GM23338 (cell line): Measurements from ENCODE around the gene TP53TG3. TPM values are rescaled to one million over a fixed set of nuclear protein-coding genes. Genes with fewer than 3 reads are reported as not detected.
"Not testable (repeated sequence)": the region's sequence is repeated elsewhere in the genome, so short reads cannot be mapped to it uniquely, and the experiment has no call there.

Experiments used
- ATAC-seq: fragments of 200-7000 bp; cut with Tn5 transposase; 3 replicates; pipeline ENCODE4 v1.9.1; 2020
- DNase-seq: peaks from one replicate; pipeline ENCODE4 v3.0.0-alpha.2; 2015; ENCODE audit warnings: low spot score
- H2AFZ ChIP-seq: fragments of 200-600 bp; sonication (generic); 2 replicates; pipeline ENCODE4 v1.8.0; 2016; ENCODE audit warnings: antibody characterized with exemption, mild to moderate bottlenecking, moderate library complexity
- H3F3A ChIP-seq: fragments of 200-600 bp; sonication (generic); replicated peaks from 2 replicates; pipeline ENCODE4 v1.8.0; 2017; ENCODE audit warnings: antibody characterized with exemption, mixed run types, low read depth
- H3K27ac ChIP-seq: fragments of 200-600 bp; sonication (generic); 2 replicates; pipeline ENCODE4 v1.6.1; 2016; ENCODE audit warnings: low read depth
- H3K27me3 ChIP-seq: fragments of 200-600 bp; sonication (generic); 2 replicates; pipeline ENCODE4 v1.8.0; 2016; ENCODE audit warnings: mild to moderate bottlenecking, mixed run types, moderate library complexity; ENCODE audit not compliant: insufficient read depth
- H3K36me3 ChIP-seq: fragments of 200-600 bp; sonication (generic); 2 replicates; pipeline ENCODE4 v1.8.0; 2016; ENCODE audit warnings: mild to moderate bottlenecking; ENCODE audit not compliant: insufficient read depth
- H3K4me1 ChIP-seq: fragments of 200-600 bp; sonication (generic); 2 replicates; pipeline ENCODE4 v1.8.0; 2016; ENCODE audit warnings: mild to moderate bottlenecking, moderate library complexity; ENCODE audit not compliant: insufficient read depth
- H3K4me2 ChIP-seq: fragments of 200-600 bp; sonication (generic); 2 replicates; pipeline ENCODE4 v1.7.1; 2017; ENCODE audit warnings: mixed run types
- H3K4me3 ChIP-seq: fragments of 200-600 bp; sonication (generic); 2 replicates; pipeline ENCODE4 v1.6.1; 2016; ENCODE audit warnings: mixed run types
- H3K79me2 ChIP-seq: fragments of 200-600 bp; sonication (generic); replicated peaks from 2 replicates; pipeline ENCODE4 v1.8.0; 2017; ENCODE audit warnings: mild to moderate bottlenecking; ENCODE audit not compliant: insufficient read depth
- H3K9me2 ChIP-seq: fragments of 200-600 bp; sonication (generic); 2 replicates; pipeline ENCODE4 v1.8.0; 2017; ENCODE audit not compliant: insufficient read depth
- H4K20me1 ChIP-seq: fragments of 200-600 bp; sonication (generic); replicated peaks from 2 replicates; pipeline ENCODE4 v1.8.0; 2017; ENCODE audit warnings: mild to moderate bottlenecking; ENCODE audit not compliant: insufficient read depth
- H3K27ac Mint-ChIP-seq: 2 replicates; pipeline ENCODE4 v1.8.0; 2020; ENCODE audit warnings: inconsistent platforms, mild to moderate bottlenecking, moderate library complexity, mixed read lengths
- H3K27me3 Mint-ChIP-seq: 3 replicates; pipeline ENCODE4 v1.8.0; 2022; ENCODE audit warnings: low read depth, mild to moderate bottlenecking, moderate library complexity, mixed read lengths, inconsistent platforms; ENCODE audit not compliant: insufficient read depth, poor library complexity
- H3K36me3 Mint-ChIP-seq: 3 replicates; pipeline ENCODE4 v1.8.0; 2021; ENCODE audit warnings: low read depth, mild to moderate bottlenecking, inconsistent platforms, moderate library complexity, mixed read lengths
- H3K4me1 Mint-ChIP-seq: 3 replicates; pipeline ENCODE4 v1.8.0; 2020; ENCODE audit warnings: mild to moderate bottlenecking, inconsistent platforms, mixed read lengths
- H3K4me3 Mint-ChIP-seq: 3 replicates; pipeline ENCODE4 v1.8.0; 2021; ENCODE audit warnings: moderate library complexity, mild to moderate bottlenecking, inconsistent platforms, mixed read lengths
- H3K9me3 Mint-ChIP-seq: 3 replicates; pipeline ENCODE4 v1.8.0; 2020; ENCODE audit warnings: moderate library complexity, mild to moderate bottlenecking, inconsistent platforms, mixed read lengths
- polyA plus RNA-seq: library from polyadenylated mRNA; unstranded; fragments of >200 nt; fragmentation: Nextera tagmentation; extraction: Ambion mirVana; gene quantifications from 2 replicates; pipeline ENCODE4 v1.2.1, GENCODE V29; 2016
- small RNA-seq: library from RNA; depleted of rRNA; stranded (forward); fragments of <200 nt; gene quantifications from one replicate; pipeline ENCODE3, GENCODE V24; 2014; ENCODE audit warnings: low replicate concordance
- total RNA-seq: library from RNA; depleted of rRNA; stranded (reverse); fragments of >200 nt; shearing (Covaris generic); gene quantifications from 2 replicates; pipeline ENCODE4 v1.2.3, GENCODE V29; 2014

Gene TP53TG3
- total and polyA plus RNA-seq, 2 experiments from 2014 or later = not detected

- peaks cover 22% of the 10 kb centered on the region for H3K36me3 Mint-ChIP-seq
- not testable (repeated sequence) for H2AFZ ChIP-seq, ATAC-seq, H3K4me2 ChIP-seq, H3K4me1 Mint-ChIP-seq, DNase-seq, H3F3A ChIP-seq, H3K4me3 ChIP-seq, H3K27ac Mint-ChIP-seq, H3K9me2 ChIP-seq, H3K4me3 Mint-ChIP-seq, H3K27me3 ChIP-seq, H3K79me2 ChIP-seq, H3K27ac ChIP-seq, H3K36me3 ChIP-seq, H3K4me1 ChIP-seq, H4K20me1 ChIP-seq
- H3K27me3 Mint-ChIP-seq = peaks cover 12% of the 10 kb centered on the region
- peaks cover 33% of the 10 kb centered on the region for H3K9me3 Mint-ChIP-seq
These were observed 31.2 kb downstream of the TP53TG3 start for GRCh38 chr16:32644715-32645114.

GRCh38 chr16:32637614-32638013, 38.4 kb downstream of the TP53TG3 start:
- not testable (repeated sequence) for H3K27ac ChIP-seq, H3K27ac Mint-ChIP-seq, H3K4me1 Mint-ChIP-seq, ATAC-seq, H3F3A ChIP-seq, H3K4me3 ChIP-seq, H3K36me3 Mint-ChIP-seq, H3K36me3 ChIP-seq, H3K27me3 ChIP-seq, H3K4me2 ChIP-seq, H3K4me1 ChIP-seq, H2AFZ ChIP-seq, H3K9me2 ChIP-seq, H3K79me2 ChIP-seq, DNase-seq, H4K20me1 ChIP-seq, H3K4me3 Mint-ChIP-seq, H3K27me3 Mint-ChIP-seq
- peaks cover 11% of the 10 kb centered on the region for H3K9me3 Mint-ChIP-seq

GRCh38 chr16:32632096-32632495, 43.9 kb downstream of the TP53TG3 start:
- H3K27me3 Mint-ChIP-seq, DNase-seq, H4K20me1 ChIP-seq, H3K27ac ChIP-seq, H3K4me1 ChIP-seq, H3K4me3 Mint-ChIP-seq, H2AFZ ChIP-seq, H3F3A ChIP-seq, H3K9me2 ChIP-seq, H3K4me2 ChIP-seq, ATAC-seq, H3K36me3 Mint-ChIP-seq, H3K4me1 Mint-ChIP-seq, H3K79me2 ChIP-seq, H3K36me3 ChIP-seq, H3K27me3 ChIP-seq, H3K27ac Mint-ChIP-seq, H3K4me3 ChIP-seq: not testable (repeated sequence)
- H3K9me3 Mint-ChIP-seq = peaks cover 20% of the 10 kb centered on the region

Small RNA genes within 50 kb of the gene (small RNA-seq; reads per million reads assigned to genes)
- gene AC138907.6 = not detected
